BJ (cell line): ENCODE results near the gene NANS. TPM values are rescaled to one million over a fixed set of nuclear protein-coding genes. Genes with fewer than 3 reads are reported as not detected.

ENCODE experiments used
- CTCF ChIA-PET: fragments of 350-600 bp; formaldehyde crosslinking; extraction: SDS; loops from one replicate; lab custom pipeline; 2021; ENCODE audit warnings: antibody characterized with exemption, inconsistent platforms; lab: Yijun Ruan, JAX
- POLR2A ChIA-PET: fragments of 300-600 bp; sonication (Branson Sonifier 250); formaldehyde crosslinking; extraction: SDS; loops from one replicate; lab custom pipeline; 2021; ENCODE audit warnings: antibody characterized with exemption; lab: Charles Lee
- DNase-seq: peaks from one replicate; pipeline ENCODE4 v3.0.0-alpha.2; 2011; ENCODE audit warnings: low read depth
- H3K27me3 ChIP-seq: 2 replicates; pipeline ENCODE4 v1.6.0; 2011; ENCODE audit warnings: low read length; ENCODE audit not compliant: control insufficient read depth, insufficient read depth
- H3K36me3 ChIP-seq: 2 replicates; pipeline ENCODE4 v1.5.1; 2011; ENCODE audit warnings: low read length; ENCODE audit not compliant: control insufficient read depth, insufficient read depth
- H3K4me3 ChIP-seq: 2 replicates; pipeline ENCODE4 v1.5.1; 2011; ENCODE audit warnings: low read depth, mild to moderate bottlenecking, control low read depth, low read length
- polyA plus RNA-seq: library from polyadenylated mRNA; depleted of rRNA; stranded (reverse); fragments of >200 nt; gene quantifications from 2 replicates; pipeline ENCODE4 v1.2.3, GENCODE V29; 2011
- TF ChIP-seq, protein P1 (sequence below): IDR thresholded peaks from 2 replicates; pipeline ENCODE4 v1.5.1; 2011; ENCODE audit warnings: low read depth, mild to moderate bottlenecking, control low read depth, inconsistent platforms, low read length, moderate library complexity; ENCODE audit not compliant: insufficient read depth

The NANS gene
- polyA plus RNA-seq, 1 experiment, result 142 TPM

DNA sequence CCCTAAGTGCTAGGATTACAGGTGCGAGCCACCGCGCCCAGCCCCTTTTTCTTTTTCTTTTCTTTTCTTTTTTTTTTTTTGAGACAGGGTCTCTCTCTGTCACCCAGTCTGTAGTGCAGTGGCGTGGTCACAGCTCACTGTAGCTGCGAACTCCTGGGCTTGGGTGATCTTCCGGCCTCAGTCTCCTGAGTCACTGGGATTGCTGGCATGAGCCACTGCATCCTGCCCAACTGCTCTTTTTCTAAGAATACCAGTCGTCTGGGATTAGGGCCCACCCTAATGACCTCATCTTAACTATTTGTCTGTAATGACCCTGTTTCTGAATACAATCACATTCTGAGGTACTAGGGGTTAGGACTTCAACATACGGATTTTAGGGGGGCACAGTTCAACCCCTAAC lies 34.1 kb upstream of the NANS start:
- no peak for DNase-seq
- H3K27me3 ChIP-seq, result no peaks in the 10 kb centered on the region
- H3K4me3 ChIP-seq, result no peak overlapping the region
- ChIA-PET CTCF (no interaction called here), POLR2A (interaction anchor here (0.6 kb wide), 1 partner anchor 158 kb away, joined by 3 read pairs; no protein-coding TSS in a partner anchor)
- TF ChIP-seq, protein P1, sequence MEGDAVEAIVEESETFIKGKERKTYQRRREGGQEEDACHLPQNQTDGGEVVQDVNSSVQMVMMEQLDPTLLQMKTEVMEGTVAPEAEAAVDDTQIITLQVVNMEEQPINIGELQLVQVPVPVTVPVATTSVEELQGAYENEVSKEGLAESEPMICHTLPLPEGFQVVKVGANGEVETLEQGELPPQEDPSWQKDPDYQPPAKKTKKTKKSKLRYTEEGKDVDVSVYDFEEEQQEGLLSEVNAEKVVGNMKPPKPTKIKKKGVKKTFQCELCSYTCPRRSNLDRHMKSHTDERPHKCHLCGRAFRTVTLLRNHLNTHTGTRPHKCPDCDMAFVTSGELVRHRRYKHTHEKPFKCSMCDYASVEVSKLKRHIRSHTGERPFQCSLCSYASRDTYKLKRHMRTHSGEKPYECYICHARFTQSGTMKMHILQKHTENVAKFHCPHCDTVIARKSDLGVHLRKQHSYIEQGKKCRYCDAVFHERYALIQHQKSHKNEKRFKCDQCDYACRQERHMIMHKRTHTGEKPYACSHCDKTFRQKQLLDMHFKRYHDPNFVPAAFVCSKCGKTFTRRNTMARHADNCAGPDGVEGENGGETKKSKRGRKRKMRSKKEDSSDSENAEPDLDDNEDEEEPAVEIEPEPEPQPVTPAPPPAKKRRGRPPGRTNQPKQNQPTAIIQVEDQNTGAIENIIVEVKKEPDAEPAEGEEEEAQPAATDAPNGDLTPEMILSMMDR, result no peak
- peaks cover 4% of the 10 kb centered on the region; the same call in 1 of the 2 replicates for H3K36me3 ChIP-seq

DNA sequence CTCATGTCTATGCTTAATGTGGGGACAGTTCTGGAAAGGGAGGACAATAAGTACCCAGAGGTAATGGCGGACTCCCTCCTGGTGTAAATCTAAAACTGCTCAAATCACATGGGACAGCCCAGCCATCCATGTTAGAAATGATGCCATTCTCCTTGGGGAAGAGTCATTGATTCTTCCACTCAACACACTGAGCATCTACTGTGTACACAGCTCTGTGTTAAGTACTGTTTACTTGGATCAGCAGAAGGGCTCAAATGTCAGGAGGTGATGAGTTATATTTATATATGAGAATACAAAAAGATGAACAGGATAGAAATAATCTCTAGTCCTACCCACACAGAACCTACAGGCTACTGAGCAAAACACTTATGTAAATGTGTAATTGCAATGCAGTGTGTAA lies 31.8 kb upstream of the NANS start:
- TF ChIP-seq, protein P1, result no peak
- H3K36me3 ChIP-seq, result no peaks in the 10 kb centered on the region
- DNase-seq, result no peak
- CTCF ChIA-PET, result no interaction called here
- POLR2A ChIA-PET, result no interaction called here
- H3K27me3 ChIP-seq, result no peaks in the 10 kb centered on the region
- no peak overlapping the region for H3K4me3 ChIP-seq

DNA sequence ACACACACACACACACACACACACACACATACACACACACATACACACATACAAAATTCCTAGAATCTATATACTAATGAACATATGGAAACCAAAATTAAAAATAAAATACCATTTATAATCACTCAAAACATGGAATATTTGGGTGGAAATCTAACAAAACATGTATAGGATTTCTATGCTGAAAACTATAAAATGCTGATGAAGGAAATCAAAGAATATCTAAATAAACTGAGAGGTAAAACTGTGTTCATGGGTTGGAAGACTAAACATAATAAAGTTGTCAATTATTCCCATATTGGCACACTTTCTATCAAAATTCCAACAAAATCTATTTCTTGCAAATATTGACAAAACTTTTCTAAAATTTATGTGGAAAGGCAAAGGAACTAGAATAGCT lies 25.4 kb upstream of the NANS start:
- ChIA-PET POLR2A (no interaction called here), CTCF (interaction anchor here (1.5 kb wide), 1 partner anchor 108 kb away, joined by 4 read pairs; no protein-coding TSS in a partner anchor)
- TF ChIP-seq, protein P1, result no peak
- H3K4me3 ChIP-seq, result no peak overlapping the region
- H3K27me3 ChIP-seq, result no peaks in the 10 kb centered on the region
- no peak for DNase-seq
- H3K36me3 ChIP-seq, result no peaks in the 10 kb centered on the region

DNA sequence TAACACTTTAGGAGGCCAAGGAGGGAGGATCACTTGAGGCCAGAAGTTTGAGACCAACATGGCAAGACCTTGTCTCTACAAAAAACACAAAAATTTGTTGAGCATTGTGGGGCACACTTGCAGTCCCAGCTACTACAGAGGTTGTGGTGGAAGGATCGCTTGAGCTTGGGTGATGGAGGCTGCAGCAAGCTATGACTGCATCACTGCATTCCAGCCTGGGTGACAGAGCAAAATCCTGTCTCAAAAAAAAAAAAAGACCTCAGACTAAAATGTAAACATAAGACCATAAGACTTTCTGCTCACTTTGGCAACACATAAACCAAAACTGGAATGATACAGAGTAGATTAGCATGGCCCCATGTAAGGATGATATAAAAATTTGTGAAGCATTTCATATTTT lies 24.6 kb upstream of the NANS start:
- TF ChIP-seq, protein P1, result no peak
- no peaks in the 10 kb centered on the region for H3K36me3 ChIP-seq
- CTCF ChIA-PET, result interaction anchor here (1.3 kb wide), 1 partner anchor 11 kb away, joined by 6 read pairs; no protein-coding TSS in a partner anchor
- POLR2A ChIA-PET, result interaction anchor here (1.1 kb wide), 1 partner anchor 26 kb away, joined by 3 read pairs; no protein-coding TSS in a partner anchor
- DNase-seq, result no peak
- H3K27me3 ChIP-seq, result no peaks in the 10 kb centered on the region
- H3K4me3 ChIP-seq, result no peak overlapping the region

DNA sequence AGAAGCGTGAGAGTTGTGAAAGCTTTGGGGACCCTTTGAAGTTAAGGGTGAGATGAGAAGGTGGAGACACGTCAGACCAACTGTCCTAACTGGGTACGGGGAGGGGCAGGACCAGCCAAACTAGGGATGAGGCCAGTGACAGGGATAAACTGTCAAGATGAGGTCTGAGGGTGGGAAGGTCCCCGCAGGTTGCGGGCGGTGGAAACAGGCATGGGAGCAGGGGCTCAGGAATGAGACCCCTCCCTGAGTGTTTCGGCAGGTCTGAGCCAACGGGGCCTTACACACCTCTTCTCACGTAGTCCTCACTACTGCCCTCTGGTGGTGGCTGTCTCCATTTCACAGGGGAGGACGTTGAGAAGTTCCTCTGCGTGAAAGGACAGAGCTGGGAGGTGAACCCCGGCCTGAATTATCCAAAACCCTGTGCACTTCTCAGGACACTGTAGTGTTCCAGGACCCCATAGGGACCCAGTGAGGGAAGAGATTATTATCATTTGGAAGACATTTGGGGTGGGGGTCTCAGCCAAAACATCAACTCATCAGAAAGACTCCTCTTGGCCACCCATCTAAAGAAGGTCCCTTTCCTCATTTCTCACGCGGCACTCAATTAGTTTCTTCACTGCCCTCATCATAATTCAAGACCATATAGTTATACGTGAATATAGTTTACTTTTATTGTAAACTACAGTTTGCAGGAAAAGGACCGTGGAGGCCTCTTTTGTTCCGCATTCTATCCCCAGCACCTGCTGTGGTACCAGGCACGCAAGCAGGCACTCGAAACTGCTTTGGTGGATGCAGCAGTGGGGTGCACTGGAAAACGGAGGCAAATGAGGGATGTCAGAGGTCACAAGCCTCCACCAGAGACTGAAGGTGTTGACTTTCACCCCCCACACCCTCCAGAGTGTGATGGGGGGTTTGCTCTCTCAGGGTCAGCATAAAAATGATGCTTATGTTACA lies 21.7 kb upstream of the NANS start:
- ChIA-PET POLR2A (no interaction called here), CTCF (interaction anchor here (0.6 to 2.7 kb wide), 22 partner anchors 10 to 113 kb away, joined by 3 to 10 read pairs (median 4); partner anchors contain the start of genes ANP32B and TRMO)
- no peaks in the 10 kb centered on the region; the same call in 1 of the 2 replicates for H3K27me3 ChIP-seq
- no peak overlapping the region for H3K4me3 ChIP-seq
- TF ChIP-seq, protein P1, result peak; percentile 83
- DNase-seq, result no peak
- no peaks in the 10 kb centered on the region for H3K36me3 ChIP-seq
